GM12878 (cell line): ENCODE data around the gene TMSB10. TPM values are rescaled to one million over a fixed set of nuclear protein-coding genes. Genes with fewer than 3 reads are reported as not detected.
"Not testable (repeated sequence)": the region's sequence is repeated elsewhere in the genome, so short reads cannot be mapped to it uniquely, and the experiment has no call there.

ENCODE experiments used
- ATAC-seq: fragments of 200-7000 bp; cut with Tn5 transposase; 3 replicates; pipeline ENCODE4 v1.9.1; 2020; ENCODE audit warnings: mild to moderate bottlenecking, moderate library complexity
- BruUV-seq: library from RNA; stranded (reverse); fragments of 400-500 nt; replicated peaks from 2 replicates; lab custom pipeline; 2021; lab: Mats Ljungman, UMichigan
- CTCF ChIA-PET: fragments of 300-600 bp; sonication (Branson Sonifier 250); formaldehyde crosslinking; extraction: SDS; loops from one replicate; lab custom pipeline; 2021; ENCODE audit warnings: inconsistent platforms; lab: Yijun Ruan, JAX
- POLR2A ChIA-PET: fragments of 350-600 bp; formaldehyde crosslinking; extraction: SDS; loops from one replicate; lab custom pipeline; 2021; ENCODE audit warnings: inconsistent platforms; lab: Charles Lee
- RAD21 ChIA-PET: fragments of 300-600 bp; sonication (Branson Sonifier 250); formaldehyde crosslinking; loops from one replicate; lab custom pipeline; 2023; ENCODE audit warnings: antibody characterized with exemption; ENCODE audit not compliant: unreplicated experiment; lab: Charles Lee
- SMC1A ChIA-PET: fragments of 300-600 bp; sonication (Branson Sonifier 250); formaldehyde crosslinking; loops from one replicate; lab custom pipeline; 2023; ENCODE audit not compliant: unreplicated experiment, uncharacterized antibody; lab: Charles Lee
- DNase-seq: peaks from one replicate; pipeline ENCODE4 v3.0.0-alpha.2; 2011; ENCODE audit warnings: low read depth, low spot score
- FAIRE-seq: peaks from 3 replicates; lab custom pipeline; 2011; peaks lifted over from hg19 to GRCh38; lab: Jason Lieb, UNC
- H2AFZ ChIP-seq: 2 replicates; pipeline ENCODE4 v1.6.0; 2011; ENCODE audit warnings: low read depth, low read length, control low read depth; ENCODE audit not compliant: control insufficient read depth
- H3K27ac ChIP-seq: 2 replicates; pipeline ENCODE4 v1.5.1; 2011; ENCODE audit warnings: control low read depth; ENCODE audit not compliant: control insufficient read depth, insufficient read depth
- H3K27me3 ChIP-seq, 2 experiments: replicated peaks in 1 of 2; 2 replicates each; pipeline versions ENCODE4 v1.6.0 to v1.6.1; 2011; ENCODE audit warnings: low read length in 1 of 2; ENCODE audit not compliant: control insufficient read depth in 2 of 2, insufficient read depth in 2 of 2
- H3K36me3 ChIP-seq, 2 experiments: 2 replicates each; pipeline ENCODE4 v1.5.1; 2011; ENCODE audit warnings: low read length in 1 of 2; ENCODE audit not compliant: control insufficient read depth in 2 of 2, insufficient read depth in 2 of 2
- H3K4me1 ChIP-seq: 2 replicates; pipeline ENCODE4 v1.6.1; 2011; ENCODE audit warnings: mild to moderate bottlenecking, low read length, moderate library complexity, mixed read lengths; ENCODE audit not compliant: control insufficient read depth, insufficient read depth
- H3K4me2 ChIP-seq: 2 replicates; pipeline ENCODE4 v1.6.0; 2011; ENCODE audit warnings: control low read depth; ENCODE audit not compliant: control insufficient read depth, insufficient read depth
- H3K4me3 ChIP-seq: fragments of 200-600 bp; sonication (generic); 2 replicates; pipeline ENCODE4 v1.5.1; 2016
- H3K79me2 ChIP-seq: 2 replicates; pipeline ENCODE4 v1.6.0; 2011; ENCODE audit warnings: low read length; ENCODE audit not compliant: control insufficient read depth, insufficient read depth
- H3K9ac ChIP-seq: 2 replicates; pipeline ENCODE4 v1.8.0; 2011; ENCODE audit warnings: low read length, control low read depth, mixed read lengths; ENCODE audit not compliant: control insufficient read depth, insufficient read depth
- H3K9me3 ChIP-seq: replicated peaks from 3 replicates; pipeline ENCODE4 v1.5.1; 2011; ENCODE audit warnings: mild to moderate bottlenecking, low read length; ENCODE audit not compliant: control insufficient read depth, insufficient read depth
- H4K20me1 ChIP-seq: 2 replicates; pipeline ENCODE4 v1.6.0; 2011; ENCODE audit not compliant: control insufficient read depth, insufficient read depth
- PAX8 ChIP-seq: fragments of 450-650 bp; IDR thresholded peaks from 2 replicates; pipeline ENCODE4 v1.6.1; 2017; ENCODE audit warnings: mild to moderate bottlenecking, moderate library complexity
- WGBS: methylation state at CpG from one replicate; pipeline ENCODE4 v1.1.6; 2016; ENCODE audit warnings: low lambda C conversion rate; ENCODE audit not compliant: insufficient replicate concordance, insufficient coverage; ENCODE audit errors: missing lambda C conversion rate; 5-methylcytosine and 5-hydroxymethylcytosine counted together
- in situ Hi-C: fragments of 300-500 bp; cut with MboI; formaldehyde crosslinking; loops from 9 replicates; pipeline ENCODE4 v1.14.3; 2018; ENCODE audit warnings: mixed read lengths
- intact Hi-C: fragments of 100-400 bp; cut with micrococcal nuclease; formaldehyde crosslinking; loops from one replicate; pipeline ENCODE4 v1.14.2; 2022; ENCODE audit not compliant: unreplicated experiment
- polyA plus RNA-seq, 11 experiments: library from polyadenylated mRNA; depleted of rRNA in 4 of 11; unstranded in 6 of 11; stranded (reverse) in 5 of 11; fragments of >200 nt; fragmentation: Nextera tagmentation in 4 of 11; fragmentation: Illumina TruSeq in 1 of 11; extraction: Ambion mirVana in 4 of 11; extraction: Trizol in 1 of 11; gene quantifications; 1 replicate in 1 of 11; 2 replicates in 10 of 11; pipeline versions ENCODE4 v1.2.1 to v1.2.3, GENCODE V29; 2011 to 2016; ENCODE audit warnings: inconsistent platforms in 2 of 11, missing spikeins in 2 of 11, low read depth in 1 of 11
- total RNA-seq, 4 experiments: library from RNA; depleted of rRNA in 3 of 4; stranded (reverse); fragments of >200 nt in 3 of 4; fragmentation: Illumina TruSeq in 1 of 4; extraction: Trizol in 1 of 4; gene quantifications; 2 replicates each; pipeline versions ENCODE4 v1.2.1 to v1.2.3, GENCODE V29; 2013 to 2021

The TMSB10 gene
- total and polyA plus RNA-seq, 10 of the 15 experiments (the other 5 are each of a cell fraction or from before 2014, with no cell fraction given) = 1,406 to 4,860 (median 3,381) TPM

DNA sequence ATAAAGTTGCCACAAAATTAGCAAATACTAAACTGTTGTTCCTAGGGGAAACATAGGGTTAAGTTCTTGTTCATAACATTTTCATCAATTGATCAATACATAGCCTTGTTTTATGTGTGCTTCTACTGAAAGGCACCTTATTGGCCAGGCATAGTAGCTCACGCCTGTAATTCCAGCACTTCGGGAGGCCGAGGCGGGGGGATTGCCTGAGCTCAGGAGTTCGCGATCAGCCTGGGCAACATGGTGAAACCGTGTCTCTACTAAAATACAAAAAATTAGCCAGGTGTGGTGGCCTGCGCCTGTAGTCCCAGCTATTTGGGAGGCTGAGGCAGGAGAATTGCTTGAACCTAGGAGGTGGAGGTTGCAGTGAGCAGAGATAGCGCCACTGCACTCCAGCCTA is 32.8 kb upstream of the TMSB10 start:
- ChIA-PET RAD21 (interaction anchor here (5.2 kb wide), 1 partner anchor 53 kb away, joined by 40 read pairs; no protein-coding TSS in a partner anchor), CTCF (interaction anchor here (5.0 kb wide), 1 partner anchor 53 kb away, joined by 64 read pairs; no protein-coding TSS in a partner anchor)
- H3K27me3 ChIP-seq, BruUV-seq, DNase-seq, H3K4me2 ChIP-seq, SMC1A ChIA-PET, H3K4me3 ChIP-seq, H3K9me3 ChIP-seq, ATAC-seq, H4K20me1 ChIP-seq, H3K4me1 ChIP-seq, H3K36me3 ChIP-seq, H3K27ac ChIP-seq, H3K9ac ChIP-seq, FAIRE-seq, H3K79me2 ChIP-seq, H2AFZ ChIP-seq, POLR2A ChIA-PET, intact Hi-C loops: not testable (repeated sequence)
- 58% methylated on average over 9 of the region's 9 CpGs for WGBS
- in situ Hi-C loops = loop anchor here (5.0 kb wide), 1 partner anchor 380 kb away; no protein-coding TSS in a partner anchor

DNA sequence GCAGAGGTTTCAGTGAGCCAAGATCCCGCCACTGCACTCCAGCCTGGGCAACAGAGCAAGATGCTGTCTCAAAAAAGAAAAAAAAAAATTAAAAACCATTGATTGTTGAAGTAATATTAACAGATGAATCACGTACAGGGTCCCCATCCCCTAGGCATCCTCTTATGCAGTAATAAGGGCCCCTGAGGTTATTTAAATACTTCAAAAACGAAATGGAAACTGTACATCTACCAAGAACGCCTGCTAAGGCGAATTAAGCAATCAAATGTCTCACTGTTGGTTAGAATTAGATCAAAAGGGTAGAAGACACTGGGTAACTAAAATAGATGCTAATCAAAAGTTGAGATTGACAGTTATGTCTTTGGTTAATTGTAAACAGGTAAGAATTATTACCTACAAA is 32.1 kb upstream of the TMSB10 start:
- Histone ChIP-seq H3K36me3 (no peaks in the 10 kb centered on the region), H3K4me1 (no peaks in the 10 kb centered on the region), H4K20me1 (no peaks in the 10 kb centered on the region), H2AFZ (no peak overlapping the region), H3K27ac (no peak overlapping the region), H3K9me3 (no peaks in the 10 kb centered on the region), H3K79me2 (no peaks in the 10 kb centered on the region), H3K9ac (no peak overlapping the region), H3K4me2 (no peak overlapping the region), H3K27me3 (no peaks in the 10 kb centered on the region), H3K4me3 (no peak overlapping the region)
- WGBS = 10% methylated on average over 5 of the region's 5 CpGs
- FAIRE-seq (no peak), ATAC-seq (no peak), DNase-seq (no peak)
- in situ Hi-C loops = loop anchor here (5.0 kb wide), 1 partner anchor 381 kb away; no protein-coding TSS in a partner anchor
- SMC1A ChIA-PET = no interaction called here
- POLR2A ChIA-PET = no interaction called here
- intact Hi-C loops = no loop called here
- BruUV-seq = no TSS peak
- RAD21 ChIA-PET = no interaction called here
- CTCF ChIA-PET = interaction anchor here (11.1 kb wide), 1 partner anchor 51 kb away, joined by 133 read pairs; no protein-coding TSS in a partner anchor
- TF ChIP-seq PAX8 = no peak
